DMS 273 (cell line): ENCODE results near the gene ZIK1.

Experiments used
- DNase-seq: peaks from one replicate; lab custom pipeline; 2025; ENCODE audit not compliant: unreplicated experiment; lab: John Stamatoyannopoulos, UW

Gene ZIK1

DNA sequence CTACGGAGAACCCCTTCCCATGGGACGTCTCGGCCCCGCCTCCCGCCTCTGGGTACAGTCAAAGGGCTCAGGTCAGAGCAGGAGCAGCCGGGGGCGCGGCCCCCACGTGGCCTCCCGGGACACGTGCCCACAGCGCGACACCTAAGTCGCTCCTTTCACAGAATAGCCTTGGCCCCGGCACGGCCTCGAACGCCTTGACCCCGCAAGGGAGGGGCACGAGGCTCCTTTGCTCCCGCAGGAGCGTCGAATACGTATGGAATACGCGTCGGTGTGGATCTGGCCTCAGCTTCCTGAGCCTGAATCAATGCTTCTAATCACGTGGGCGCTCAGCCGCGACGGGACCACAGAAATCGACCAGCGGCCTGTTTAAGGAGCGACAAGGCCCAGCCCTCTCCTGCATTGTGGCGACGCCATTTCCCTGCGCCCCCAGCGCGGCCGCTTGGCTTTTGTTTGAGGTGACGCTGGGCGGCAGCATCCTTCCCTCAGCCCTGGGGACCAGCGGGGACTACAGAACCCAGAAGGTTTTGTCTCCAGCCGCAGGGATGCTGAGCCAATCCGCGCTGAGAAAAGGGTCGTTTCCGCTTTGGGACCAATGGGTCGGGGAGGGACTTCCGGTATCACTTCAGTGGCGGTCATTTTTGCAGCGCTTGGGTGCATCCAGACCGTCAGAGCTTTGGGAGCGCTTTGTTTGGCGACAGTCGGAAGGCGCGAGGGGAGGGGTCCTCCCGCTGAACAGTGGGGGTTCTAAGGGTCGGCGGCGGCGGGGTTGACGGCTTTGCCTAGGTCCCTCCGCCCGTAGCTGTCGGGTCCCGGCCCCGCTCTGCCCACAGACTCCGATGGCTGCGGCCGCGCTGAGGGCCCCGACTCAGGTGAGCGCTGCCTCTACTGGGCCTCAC lies at the start of gene ZIK1:
TSS of gene ZIK1 (plus strand) at position 625 of the 896 bp plus-strand sequence. CDS start at position 837, 212 bp downstream.
- DNase-seq: peak; percentile 96

GRCh38 chr19:57537953-57538547 lies 45.9 kb upstream of the ZIK1 start:
- DNase-seq: no peak

DNA sequence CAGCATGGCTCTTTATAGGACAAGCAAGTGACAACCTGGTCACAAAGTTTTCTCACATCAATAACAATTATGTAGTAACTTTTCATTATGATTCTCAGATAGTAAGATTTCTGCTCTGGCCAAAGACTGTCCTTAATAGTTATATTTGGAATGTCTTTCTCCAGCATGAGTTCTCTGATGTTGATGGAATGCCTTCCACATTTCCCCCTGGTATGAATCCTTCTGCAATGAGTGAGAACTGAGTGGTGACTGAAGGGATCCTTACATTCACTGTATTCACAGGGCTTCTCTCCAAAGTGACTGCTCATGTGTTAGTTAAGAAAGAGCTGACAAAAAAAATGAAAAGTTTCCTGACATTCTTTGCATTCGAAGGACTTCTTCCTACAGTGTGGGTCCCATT lies 37.4 kb upstream of the ZIK1 start:
- no peak for DNase-seq

DNA sequence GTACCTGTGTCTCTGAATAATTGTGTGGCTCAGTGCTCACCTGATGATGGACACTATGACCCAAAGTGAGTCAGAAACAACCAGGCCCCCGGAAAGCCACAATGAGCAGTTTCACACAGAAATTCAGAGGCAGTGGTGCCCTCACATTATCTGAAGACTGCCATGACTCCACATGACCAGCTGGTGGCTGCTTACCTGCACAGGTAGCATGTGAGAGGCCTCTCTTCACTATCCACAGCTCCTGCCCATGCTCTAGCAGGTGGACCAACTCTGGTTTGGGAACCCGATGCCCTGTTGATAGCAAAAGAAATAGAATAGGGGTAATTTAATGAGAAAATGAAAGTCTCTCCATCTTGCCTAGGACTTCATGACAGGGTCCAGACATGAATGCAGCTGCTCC lies 31.5 kb upstream of the ZIK1 start:
- DNase-seq: no peak

- DNase-seq: no peak
These were observed 26.3 kb upstream of the ZIK1 start for GRCh38 chr19:57557659-57558058.

GRCh38 chr19:57558525-57558924 lies 25.4 kb upstream of the ZIK1 start:
- peak; percentile 26 for DNase-seq

DNA sequence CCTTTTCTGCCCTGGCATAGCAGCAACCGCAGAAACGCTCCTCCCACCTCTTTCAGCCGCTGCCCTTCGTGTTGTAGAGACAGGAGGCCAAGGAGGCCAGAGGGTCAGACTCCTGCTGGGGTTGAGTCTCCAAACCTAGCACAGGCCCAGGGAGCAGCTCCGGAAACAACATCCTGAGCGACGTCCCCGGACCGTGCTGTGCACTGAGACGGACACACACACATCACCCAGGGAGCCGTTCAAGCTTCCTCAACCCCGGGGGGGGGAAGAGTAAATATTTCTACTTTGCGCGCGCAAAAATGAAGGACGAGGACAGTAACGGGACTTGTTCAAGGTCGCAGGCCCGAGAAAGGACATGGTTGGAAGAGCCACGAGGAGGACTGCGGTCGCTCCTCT lies 24.9 kb upstream of the ZIK1 start:
- DNase-seq: peak; percentile 49

GRCh38 chr19:57559404-57560025 lies 24.4 kb upstream of the ZIK1 start, which contains the start of gene ZNF550:
Gene ZNF550, minus strand, starts transcription at chr19:57559863. Its CDS starts 181 bp downstream, at chr19:57559682.
- DNase-seq: peak; percentile 92

- DNase-seq: no peak
These were observed 23.9 kb upstream of the ZIK1 start for GRCh38 chr19:57560049-57560491.

- no peak for DNase-seq
These were observed 20.4 kb upstream of the ZIK1 start for GRCh38 chr19:57563547-57563946.

DNA sequence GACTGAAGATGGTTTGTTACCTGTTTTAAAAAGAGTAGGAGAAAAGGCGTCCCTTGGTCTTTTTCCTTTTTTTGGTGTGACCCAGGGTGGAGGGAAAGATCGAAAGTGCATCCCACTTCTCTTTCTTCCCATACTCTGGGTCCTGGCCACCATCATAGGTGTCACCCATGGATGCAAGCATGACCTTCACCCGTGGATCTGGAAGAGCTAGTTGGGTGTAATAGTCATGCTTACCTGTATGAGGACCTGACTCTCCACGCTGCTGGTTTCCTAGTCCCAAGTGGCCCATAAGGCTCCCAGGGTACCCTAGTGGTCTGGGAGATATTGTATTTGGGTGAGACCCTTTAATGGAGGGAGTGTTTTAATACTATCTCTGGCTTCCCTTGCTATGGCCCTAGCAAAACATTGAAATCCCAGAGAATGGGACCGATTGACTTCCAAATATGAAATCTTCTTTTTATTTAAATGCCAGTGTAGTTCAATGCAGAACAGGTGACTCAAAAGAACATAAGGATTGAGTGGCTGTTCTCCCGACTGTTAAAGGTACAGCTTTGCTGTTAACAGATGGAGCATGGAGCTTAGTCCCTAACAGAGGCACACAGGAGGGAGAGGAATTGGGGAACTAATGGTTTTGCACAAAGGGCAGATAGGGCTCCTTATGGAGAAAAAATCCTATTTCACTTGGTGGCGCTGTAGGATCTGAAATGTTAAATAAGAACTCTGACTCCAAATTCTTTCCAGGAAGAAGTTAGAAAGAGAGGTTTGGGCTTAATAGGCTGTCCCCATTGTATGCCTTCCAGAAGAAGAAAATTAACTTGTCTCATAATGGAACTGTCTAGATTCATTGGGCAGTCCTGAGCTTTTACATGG lies 17.3 kb upstream of the ZIK1 start:
- DNase-seq: peak; percentile 63

GRCh38 chr19:57570707-57571106 lies 13.2 kb upstream of the ZIK1 start:
- DNase-seq: no peak

DNA sequence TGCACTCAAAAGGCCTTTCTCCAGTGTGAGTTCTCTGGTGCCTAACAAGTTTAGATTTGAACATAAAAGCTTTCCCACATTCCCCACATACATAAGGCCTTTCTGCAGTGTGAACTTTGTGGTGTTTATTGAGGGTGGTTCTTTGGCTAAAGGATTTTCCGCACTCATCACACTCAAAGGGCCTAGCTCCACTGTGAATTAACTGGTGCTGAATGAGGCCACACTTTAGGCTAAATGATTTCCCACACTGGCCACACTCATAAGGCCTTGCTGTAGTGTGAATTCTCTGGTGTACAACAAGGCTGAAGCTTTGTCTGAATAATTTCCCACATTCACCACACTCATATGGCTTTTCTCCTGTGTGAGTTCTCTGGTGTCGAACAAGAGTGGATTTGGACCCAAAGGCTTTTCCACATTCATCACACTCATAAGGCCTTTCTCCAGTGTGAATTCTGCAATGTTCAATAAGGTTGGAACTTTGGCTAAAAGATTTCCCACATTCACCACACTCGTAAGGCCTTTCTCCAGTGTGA lies 11.5 kb upstream of the ZIK1 start:
- DNase-seq: no peak

- no peak for DNase-seq
These were observed 7.3 kb upstream of the ZIK1 start for GRCh38 chr19:57576661-57577060.

GRCh38 chr19:57578487-57579205 lies 5.3 kb upstream of the ZIK1 start, which contains the start of gene ZNF416:
Gene ZNF416, minus strand, starts transcription at chr19:57578911. Its CDS starts 207 bp downstream, at chr19:57578704.
- DNase-seq: peak; percentile 99

DNA sequence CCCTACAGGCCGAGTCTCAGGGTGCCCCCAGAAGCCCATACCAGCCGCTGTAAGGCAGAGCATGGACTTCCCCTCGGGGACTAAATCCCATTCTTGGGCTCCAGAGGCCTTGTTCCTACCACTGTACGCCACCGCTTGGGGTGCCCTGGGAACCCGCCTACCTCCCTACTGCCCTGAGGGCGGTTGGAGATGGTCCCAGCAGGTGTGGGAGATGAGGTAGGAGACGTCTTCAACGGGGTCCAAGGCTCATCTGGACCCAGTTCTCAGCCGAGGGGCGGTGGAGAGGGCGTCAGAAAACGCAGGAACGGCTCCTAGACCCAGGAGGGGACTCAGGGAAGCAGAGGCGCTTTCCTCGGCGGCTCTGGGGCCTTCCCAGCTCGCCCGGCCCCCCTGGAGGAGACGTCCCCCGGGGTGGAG lies 833 bp upstream of the ZIK1 start:
- no peak for DNase-seq

DNA sequence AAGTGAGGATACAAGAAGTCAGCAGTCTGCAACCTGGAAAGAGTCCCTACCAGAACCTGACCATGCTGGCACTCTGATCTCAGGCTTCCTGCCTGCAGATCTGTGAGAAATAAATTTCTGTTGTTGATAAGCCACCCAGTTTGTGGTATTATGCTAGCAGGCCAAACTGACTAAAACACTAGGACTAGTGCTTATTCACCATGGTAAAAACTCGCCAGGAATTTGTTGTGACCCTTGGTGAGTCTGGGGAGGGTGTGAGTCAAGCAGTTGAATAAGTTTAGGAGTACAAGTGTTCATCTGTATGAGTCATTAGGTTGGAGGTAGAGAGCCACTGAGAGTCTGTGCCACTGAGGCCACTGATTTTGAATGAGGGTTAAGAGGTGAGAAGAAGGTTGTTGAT lies 3.6 kb downstream of the ZIK1 start:
- DNase-seq: no peak

DNA sequence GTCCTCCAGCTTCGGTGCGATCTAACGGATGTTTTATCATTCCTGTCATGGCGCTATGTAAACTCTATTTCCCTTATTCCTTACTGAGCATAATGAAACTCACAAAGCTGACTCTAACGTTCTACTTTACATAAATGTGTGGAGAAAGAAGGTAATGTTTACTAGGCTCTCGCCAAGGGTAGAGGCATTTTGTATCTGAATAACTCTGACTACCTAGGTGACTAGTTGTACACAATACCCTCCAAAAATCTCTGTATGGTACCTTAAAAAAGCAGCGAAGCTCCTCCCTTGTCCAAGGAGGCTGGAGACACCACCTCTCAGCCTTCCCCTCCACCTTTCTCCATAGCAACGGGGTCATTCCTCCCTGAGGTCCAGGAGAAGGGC lies 15.4 kb downstream of the ZIK1 start:
- no peak for DNase-seq

- DNase-seq: peak; percentile 98
These were observed 15.9 kb downstream of the ZIK1 start, which contains the start of gene ZNF530 for GRCh38 chr19:57599761-57600383. Gene ZNF530, plus strand, starts transcription at chr19:57599885. Its CDS starts 4,461 bp downstream, at chr19:57604346.
